Astrocyte of the cerebellum (primary cell): ENCODE data around the gene ING2.
A peak's percentile ranks its signal among the peaks of the same experiment; 100 is the strongest.

Experiments used
- DNase-seq: peaks from one replicate; pipeline ENCODE4 v3.0.0-alpha.2; 2011; ENCODE audit warnings: low read depth
- H3K4me3 ChIP-seq: 2 replicates; pipeline ENCODE4 v1.5.1; 2011; ENCODE audit warnings: mild to moderate bottlenecking, low read depth, low read length, moderate library complexity
- in situ Hi-C: cut with HindIII; loops from 2 replicates; pipeline ENCODE4 v1.10.0; 2017; ENCODE audit warnings: low sequenced_read_pairs
- TF ChIP-seq, protein P1 (sequence below): IDR thresholded peaks from 2 replicates; pipeline ENCODE4 v1.5.1; 2012; ENCODE audit warnings: low read length, low read depth, moderate library complexity, mild to moderate bottlenecking; ENCODE audit errors: missing control alignments

The ING2 gene

DNA sequence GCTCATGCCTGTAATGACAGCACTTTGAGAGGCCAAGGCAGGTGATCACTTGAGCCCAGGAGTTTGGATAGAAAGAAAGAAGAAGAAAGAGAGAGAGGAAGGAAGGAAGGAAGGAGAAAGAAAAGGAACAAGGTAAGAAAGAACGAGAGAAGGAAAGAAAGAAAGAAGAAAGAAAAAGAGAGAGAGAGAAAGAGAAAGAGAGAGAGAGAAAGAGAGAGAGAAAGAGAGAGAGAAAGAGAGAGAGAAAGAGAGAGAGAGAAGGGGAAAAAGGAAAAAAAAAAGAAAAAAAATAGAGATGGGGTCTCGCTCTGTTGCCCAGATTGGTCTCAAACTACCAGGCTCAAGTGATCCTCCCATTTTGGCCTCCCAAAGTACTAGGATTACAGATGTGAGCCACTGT lies 22.5 kb downstream of the ING2 start:
- TF ChIP-seq, protein P1, sequence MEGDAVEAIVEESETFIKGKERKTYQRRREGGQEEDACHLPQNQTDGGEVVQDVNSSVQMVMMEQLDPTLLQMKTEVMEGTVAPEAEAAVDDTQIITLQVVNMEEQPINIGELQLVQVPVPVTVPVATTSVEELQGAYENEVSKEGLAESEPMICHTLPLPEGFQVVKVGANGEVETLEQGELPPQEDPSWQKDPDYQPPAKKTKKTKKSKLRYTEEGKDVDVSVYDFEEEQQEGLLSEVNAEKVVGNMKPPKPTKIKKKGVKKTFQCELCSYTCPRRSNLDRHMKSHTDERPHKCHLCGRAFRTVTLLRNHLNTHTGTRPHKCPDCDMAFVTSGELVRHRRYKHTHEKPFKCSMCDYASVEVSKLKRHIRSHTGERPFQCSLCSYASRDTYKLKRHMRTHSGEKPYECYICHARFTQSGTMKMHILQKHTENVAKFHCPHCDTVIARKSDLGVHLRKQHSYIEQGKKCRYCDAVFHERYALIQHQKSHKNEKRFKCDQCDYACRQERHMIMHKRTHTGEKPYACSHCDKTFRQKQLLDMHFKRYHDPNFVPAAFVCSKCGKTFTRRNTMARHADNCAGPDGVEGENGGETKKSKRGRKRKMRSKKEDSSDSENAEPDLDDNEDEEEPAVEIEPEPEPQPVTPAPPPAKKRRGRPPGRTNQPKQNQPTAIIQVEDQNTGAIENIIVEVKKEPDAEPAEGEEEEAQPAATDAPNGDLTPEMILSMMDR: no peak
- no peak overlapping the region for H3K4me3 ChIP-seq
- DNase-seq: no peak
- in situ Hi-C loops: no loop called here

DNA sequence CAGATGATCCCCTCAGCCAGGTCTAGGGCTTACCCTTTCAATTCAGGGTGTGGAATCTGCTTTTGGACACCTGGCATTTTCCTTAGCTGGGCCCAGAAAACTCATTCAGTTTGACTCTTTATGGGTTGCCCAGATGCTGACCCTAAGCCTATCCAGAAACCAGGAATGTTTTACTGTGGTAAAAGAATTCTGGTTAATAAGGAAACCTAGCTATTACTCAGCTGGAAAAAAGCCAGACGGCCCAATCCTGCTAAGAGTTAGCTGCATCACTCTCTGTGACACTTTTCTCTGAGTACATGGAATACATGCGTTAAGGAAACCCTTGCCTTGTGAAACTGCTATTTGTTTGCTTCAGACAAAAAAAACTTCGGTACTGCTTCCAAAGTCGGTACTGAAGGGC lies 28.0 kb downstream of the ING2 start:
- DNase-seq: peak; percentile 45
- TF ChIP-seq, protein P1: no peak
- H3K4me3 ChIP-seq: no peak overlapping the region
- in situ Hi-C loops: no loop called here

DNA sequence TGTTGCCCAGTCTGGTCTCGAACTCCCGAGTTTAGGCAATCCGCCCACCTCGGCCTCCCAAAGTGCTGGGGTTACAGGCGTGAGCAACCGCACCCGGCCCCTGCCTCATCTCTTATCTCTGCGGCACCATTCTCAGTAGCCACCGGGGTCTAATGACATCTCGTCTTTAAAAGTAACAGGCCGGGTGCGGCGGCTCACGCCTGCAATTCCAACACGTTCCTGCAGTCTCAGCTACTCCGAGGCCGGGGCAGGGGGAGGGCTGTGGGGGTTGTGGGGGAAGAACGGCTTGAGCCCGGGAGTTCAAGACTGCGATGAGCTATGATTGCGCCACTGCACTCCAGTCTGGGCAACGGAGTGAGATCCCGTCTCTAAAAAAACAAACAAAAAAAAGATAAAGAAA lies 28.8 kb downstream of the ING2 start:
- TF ChIP-seq, protein P1: no peak
- in situ Hi-C loops: no loop called here
- no peak for DNase-seq
- H3K4me3 ChIP-seq: no peak overlapping the region

DNA sequence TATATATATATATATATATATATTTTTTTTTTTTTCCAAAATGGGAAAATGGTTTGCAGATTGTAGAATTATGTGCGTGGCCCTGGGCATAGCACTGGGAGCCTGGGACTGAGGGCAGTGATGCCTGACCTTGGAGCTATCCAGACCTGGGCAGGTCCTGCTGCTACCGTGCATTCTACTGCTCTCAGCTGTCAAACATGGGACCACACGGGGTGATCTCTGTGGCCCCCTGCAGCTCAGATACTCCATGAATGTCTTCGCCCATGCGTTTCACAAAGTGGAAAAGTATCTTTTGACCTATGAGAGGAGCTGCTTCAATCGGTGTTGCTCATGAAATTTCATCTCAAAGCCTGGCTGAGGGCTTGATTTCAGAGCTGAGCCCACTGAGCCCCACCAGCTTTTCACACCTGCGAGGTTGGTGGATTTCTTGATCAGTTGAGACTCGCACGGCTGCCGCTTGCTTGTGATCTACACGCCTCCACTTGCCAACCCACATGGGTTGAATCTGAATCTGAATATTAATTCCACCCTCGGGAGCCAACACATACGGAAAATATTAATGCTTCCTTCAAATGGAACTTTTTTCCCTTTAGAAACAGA lies 35.7 kb downstream of the ING2 start:
- in situ Hi-C loops: no loop called here
- DNase-seq: no peak
- no peak overlapping the region for H3K4me3 ChIP-seq
- TF ChIP-seq, protein P1: no peak

DNA sequence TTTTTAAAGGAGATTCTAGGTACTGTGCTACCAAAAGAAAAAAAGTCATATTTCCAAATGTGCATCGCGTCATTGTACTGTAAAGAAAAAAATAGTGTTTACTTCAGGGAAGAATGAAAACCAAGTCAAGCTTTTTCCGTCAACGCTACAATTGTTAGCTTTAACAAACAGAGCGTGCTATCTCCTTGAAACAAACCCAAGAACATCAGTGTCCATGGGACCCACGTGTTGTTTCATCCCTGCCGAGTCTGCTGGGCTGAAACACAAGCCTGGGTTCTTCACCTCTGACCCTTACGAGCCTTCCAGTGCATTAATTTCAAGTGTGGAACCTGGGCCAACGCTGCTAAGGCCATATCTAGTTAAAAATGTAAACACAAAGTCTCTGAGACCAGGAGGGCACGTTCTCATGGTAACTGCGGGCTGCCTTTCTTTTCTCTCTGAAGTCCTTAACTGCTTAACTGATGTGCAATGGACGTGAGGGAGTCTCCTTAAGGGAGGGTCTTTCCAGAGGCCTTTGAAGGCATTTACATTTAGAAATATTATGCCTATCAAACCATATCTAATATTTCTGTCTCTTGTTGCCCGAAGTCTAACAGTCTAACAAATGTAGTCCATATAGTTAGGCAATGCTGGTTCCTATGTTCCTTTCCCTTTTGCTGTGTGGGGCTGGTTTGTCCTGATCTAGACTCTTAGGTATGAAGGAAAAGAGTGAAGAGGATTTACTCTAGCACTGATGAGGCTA lies 36.3 kb downstream of the ING2 start:
- in situ Hi-C loops: no loop called here
- TF ChIP-seq, protein P1: no peak
- no peak for DNase-seq
- no peak overlapping the region for H3K4me3 ChIP-seq

DNA sequence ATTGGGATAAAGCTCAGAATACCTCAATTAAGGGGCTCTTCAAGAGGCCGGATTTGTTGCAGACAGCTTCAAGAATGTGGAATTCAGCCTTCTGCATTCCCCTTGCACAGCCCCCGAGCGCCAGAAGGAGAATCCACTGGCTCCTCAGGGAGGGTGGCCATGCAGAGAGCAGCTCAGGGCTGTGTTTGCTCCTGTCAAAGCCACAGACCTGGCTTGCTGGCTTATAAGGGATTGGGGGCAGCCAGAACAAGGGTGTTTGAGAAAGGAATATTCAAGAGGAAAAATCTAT lies 36.8 kb downstream of the ING2 start:
- H3K4me3 ChIP-seq: no peak overlapping the region
- TF ChIP-seq, protein P1: no peak
- DNase-seq: no peak
- in situ Hi-C loops: no loop called here
